NCI-H446 treated with DMSO at 0.1 percent for 48 hours (cell line): ENCODE results near the gene GRAMD1A.
"Not testable (repeated sequence)": the region's sequence is repeated elsewhere in the genome, so short reads cannot be mapped to it uniquely, and the experiment has no call there.

Experiments
- DNase-seq: peaks from one replicate; lab custom pipeline; 2025; lab: John Stamatoyannopoulos, UW

Gene GRAMD1A

GRCh38 chr19:35004517-35005255, 4.6 kb downstream of the GRAMD1A start:
- DNase-seq, result no peak

- DNase-seq, result no peak
Observed at GRCh38 chr19:35005256-35005977, 5.3 kb downstream of the GRAMD1A start.

- not testable (repeated sequence) for DNase-seq
Observed at GRCh38 chr19:35006007-35006341, 5.9 kb downstream of the GRAMD1A start.

- DNase-seq, result no peak
Observed at GRCh38 chr19:35006342-35006998, 6.3 kb downstream of the GRAMD1A start.

GRCh38 chr19:35006999-35007365, 6.9 kb downstream of the GRAMD1A start:
- DNase-seq, result no peak

- DNase-seq, result not testable (repeated sequence)
Observed at GRCh38 chr19:35007427-35007826, 7.3 kb downstream of the GRAMD1A start.

GRCh38 chr19:35008891-35009341, 8.8 kb downstream of the GRAMD1A start:
- DNase-seq, result no peak

- DNase-seq, result no peak
Observed at GRCh38 chr19:35009424-35010415, 9.6 kb downstream of the GRAMD1A start.

GRCh38 chr19:35011091-35011689, 11.1 kb downstream of the GRAMD1A start:
- DNase-seq, result no peak

GRCh38 chr19:35011737-35012682, 11.9 kb downstream of the GRAMD1A start:
- DNase-seq, result no peak

GRCh38 chr19:35013041-35013819, 13.1 kb downstream of the GRAMD1A start:
- no peak for DNase-seq

- no peak for DNase-seq
Observed at GRCh38 chr19:35013820-35014754, 14.0 kb downstream of the GRAMD1A start.

GRCh38 chr19:35014774-35015173, 14.7 kb downstream of the GRAMD1A start:
- DNase-seq, result not testable (repeated sequence)

GRCh38 chr19:35015270-35015953, 15.3 kb downstream of the GRAMD1A start:
- DNase-seq, result no peak

GRCh38 chr19:35015954-35016351, 15.8 kb downstream of the GRAMD1A start:
- no peak for DNase-seq

GRCh38 chr19:35017507-35017906, 17.4 kb downstream of the GRAMD1A start:
- DNase-seq, result no peak

GRCh38 chr19:35018379-35018778, 18.3 kb downstream of the GRAMD1A start:
- no peak for DNase-seq

- DNase-seq, result no peak
Observed at GRCh38 chr19:35019144-35019543, 19.0 kb downstream of the GRAMD1A start.
